Measurements from ENCODE around the gene FAM228B.

Gene FAM228B

GRCh38 chr2:24206242-24206641 lies 83.0 kb downstream of the FAM228B start:
- no peak for DNase-seq

- no peak for DNase-seq
Measured at GRCh38 chr2:24206714-24207113, 83.4 kb downstream of the FAM228B start.

- no peak for DNase-seq
Measured at GRCh38 chr2:24207359-24207758, 84.1 kb downstream of the FAM228B start.

GRCh38 chr2:24208490-24208889 lies 85.2 kb downstream of the FAM228B start:
- no peak for DNase-seq

- no peak for DNase-seq
Measured at GRCh38 chr2:24209389-24210105, 86.3 kb downstream of the FAM228B start.

- no peak for DNase-seq
Measured at GRCh38 chr2:24210106-24210455, 86.8 kb downstream of the FAM228B start.

- DNase-seq, result no peak
Measured at GRCh38 chr2:24210723-24211122, 87.5 kb downstream of the FAM228B start.

- DNase-seq, result no peak
Measured at GRCh38 chr2:24211408-24211807, 88.1 kb downstream of the FAM228B start.

- no peak for DNase-seq
Measured at GRCh38 chr2:24214880-24215279, 91.6 kb downstream of the FAM228B start.

Data from activated T-cell treated with anti-CD3 and anti-CD28 coated beads for 4 hours (primary cell).